ENCODE data around the gene MMP2. TPM values are rescaled to one million over a fixed set of nuclear protein-coding genes. Genes with fewer than 3 reads are reported as not detected.

Gene MMP2
- total RNA-seq, 3 donors from 2014 or later, result 30.1 to 193 (median 153) TPM

- intact Hi-C loops (cut with DNase I, micrococcal nuclease), result no loop called here
- ATAC-seq (peak; percentile 98), DNase-seq (peak; percentile 91 to 93 (median 92))
- peaks cover 7% of the 10 kb centered on the region for H3K4me1 ChIP-seq (ENCODE audit: low read depth)
- H3K9me3 ChIP-seq, result peaks cover 4% of the 10 kb centered on the region
- TF ChIP-seq CTCF (IDR thresholded peaks at IDR 0.05), result no peak
- peak within 1 kb of the TSS; percentile 44 for H3K4me3 ChIP-seq
- no peaks in the 10 kb centered on the region for H3K36me3 ChIP-seq (ENCODE audit: low read depth)
Measured at GRCh38 chr16:55508941-55509931, 30.2 kb downstream of the MMP2 start, which contains the start of gene LPCAT2. LPCAT2 (plus strand) TSS chr16:55509072; CDS start chr16:55509182, 110 bp downstream.

- ATAC-seq, result no peak
- no peaks in the 10 kb centered on the region for H3K36me3 ChIP-seq (ENCODE audit: low read depth)
- intact Hi-C loops (cut with DNase I, micrococcal nuclease), result no loop called here
- TF ChIP-seq CTCF (IDR thresholded peaks at IDR 0.05), result no peak
- H3K9me3 ChIP-seq, result peaks cover 4% of the 10 kb centered on the region
- H3K4me1 ChIP-seq (ENCODE audit: low read depth), result peaks cover 5% of the 10 kb centered on the region
- H3K4me3 ChIP-seq, result no peak overlapping the region
- DNase-seq, result no peak
Measured at GRCh38 chr16:55510185-55510805, 31.3 kb downstream of the MMP2 start.

DNA sequence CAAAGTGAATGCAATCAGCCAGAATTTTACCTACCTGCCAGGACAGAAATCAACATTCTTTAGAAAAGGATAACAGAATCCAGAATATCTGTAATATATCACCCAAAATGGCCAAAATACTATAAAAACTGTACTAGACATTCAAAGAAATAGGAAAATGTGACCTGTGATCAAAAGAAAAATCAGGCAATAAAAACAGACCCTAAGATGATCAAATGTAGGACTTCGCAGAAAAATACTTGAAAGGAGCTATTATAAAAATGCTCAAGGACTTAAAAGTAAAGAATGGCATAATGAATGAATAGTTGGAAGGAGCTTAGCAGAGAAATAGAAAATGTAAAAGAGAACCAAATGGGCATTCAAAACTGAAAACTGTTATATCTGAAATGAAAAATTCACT, 33.9 kb downstream of the MMP2 start:
- Histone ChIP-seq H3K4me3 (no peak overlapping the region), H3K9me3 (peaks cover 4% of the 10 kb centered on the region), H3K36me3 (ENCODE audit: low read depth) (no peaks in the 10 kb centered on the region), H3K4me1 (ENCODE audit: low read depth) (no peaks in the 10 kb centered on the region)
- ATAC-seq, result no peak
- TF ChIP-seq CTCF (IDR thresholded peaks at IDR 0.05), result no peak
- no peak for DNase-seq
- intact Hi-C loops (cut with DNase I, micrococcal nuclease), result no loop called here

DNA sequence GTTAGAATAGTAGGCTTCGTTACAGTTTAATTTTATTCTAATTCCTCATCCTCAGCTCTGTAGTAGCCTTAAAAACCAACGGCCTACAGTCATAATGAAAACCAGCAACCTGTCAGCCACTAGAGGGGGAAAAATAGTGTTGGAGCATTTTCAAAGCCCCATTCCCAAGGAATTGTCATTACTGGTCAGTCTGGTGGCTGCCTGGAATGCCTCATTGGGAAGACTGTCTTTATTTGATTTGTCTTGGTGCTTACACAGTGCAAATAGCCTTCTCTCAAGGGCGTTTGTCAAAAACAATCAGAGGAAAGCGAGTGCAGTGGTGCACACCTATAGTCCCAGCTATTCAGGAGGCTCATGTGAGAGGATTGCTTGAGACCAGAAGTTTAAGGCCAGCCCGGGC, 34.6 kb downstream of the MMP2 start:
- H3K4me3 ChIP-seq, result no peak overlapping the region
- peaks cover 4% of the 10 kb centered on the region for H3K9me3 ChIP-seq
- no peaks in the 10 kb centered on the region for H3K4me1 ChIP-seq (ENCODE audit: low read depth)
- intact Hi-C loops (cut with DNase I, micrococcal nuclease), result no loop called here
- no peaks in the 10 kb centered on the region for H3K36me3 ChIP-seq (ENCODE audit: low read depth)
- TF ChIP-seq CTCF (IDR thresholded peaks at IDR 0.05), result no peak
- no peak for DNase-seq
- no peak for ATAC-seq

DNA sequence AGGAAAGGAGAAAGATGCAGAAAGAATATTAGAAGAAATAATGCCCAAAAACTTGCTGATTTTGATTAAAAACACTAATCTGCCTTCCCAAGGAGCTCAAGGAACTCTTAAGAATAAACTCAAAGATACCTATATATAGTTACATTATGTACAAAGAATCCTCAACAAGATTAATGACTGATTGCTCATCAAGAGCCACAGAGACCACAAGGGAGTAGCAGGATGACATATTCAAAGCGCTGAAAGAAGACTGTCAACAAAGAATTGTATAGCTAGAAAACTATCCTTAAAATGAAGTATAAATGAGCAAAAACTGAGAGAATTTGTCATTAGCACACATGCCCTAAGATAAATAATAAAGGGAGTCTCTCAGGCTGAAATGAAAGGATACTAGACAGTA, 36.1 kb downstream of the MMP2 start:
- Histone ChIP-seq H3K36me3 (ENCODE audit: low read depth) (no peaks in the 10 kb centered on the region), H3K4me1 (ENCODE audit: low read depth) (no peaks in the 10 kb centered on the region), H3K9me3 (peaks cover 4% of the 10 kb centered on the region), H3K4me3 (no peak overlapping the region)
- DNase-seq, result no peak
- ATAC-seq, result no peak
- intact Hi-C loops (cut with DNase I, micrococcal nuclease), result no loop called here
- TF ChIP-seq CTCF (IDR thresholded peaks at IDR 0.05), result no peak
